Heart left ventricle (tissue), 16 donors: ENCODE results near the gene SLC39A3. TPM values are rescaled to one million over a fixed set of nuclear protein-coding genes. Genes with fewer than 3 reads are reported as not detected.

Source experiments
- ATAC-seq, 4 donors: fragments of 200-7000 bp; cut with Tn5 transposase; one replicate each; pipeline ENCODE4 v1.9.1; 2020 to 2022; ENCODE audit warnings: moderate library complexity in 4 of 4, mild to moderate bottlenecking in 3 of 4, moderate number of reproducible peaks in 1 of 4
- DNase-seq, 5 donors: peaks; one replicate each; pipeline ENCODE4 v3.0.0-alpha.2; 2020
- H3K27ac ChIP-seq, 12 donors: fragments of 200-600 bp; sonication (generic) in 4 of 12; one replicate each; pipeline versions ENCODE4 v1.5.0 to v1.8.0; 2016 to 2022; ENCODE audit warnings: mild to moderate bottlenecking in 2 of 12
- H3K27me3 ChIP-seq, 9 donors: fragments of 200-600 bp; sonication (generic) in 2 of 9; one replicate each; pipeline versions ENCODE4 v1.5.1 to v1.8.0; 2016 to 2022; ENCODE audit warnings: mild to moderate bottlenecking in 3 of 9
- H3K36me3 ChIP-seq, 9 donors: fragments of 200-600 bp; sonication (generic) in 2 of 9; one replicate each; pipeline versions ENCODE4 v1.5.0 to v1.8.0; 2018 to 2022; ENCODE audit warnings: mild to moderate bottlenecking in 2 of 9
- H3K4me1 ChIP-seq, 12 donors: fragments of 200-600 bp; sonication (generic) in 4 of 12; one replicate each; pipeline versions ENCODE4 v1.5.0 to v1.8.0; 2016 to 2022; ENCODE audit warnings: mild to moderate bottlenecking in 3 of 12
- H3K4me3 ChIP-seq, 12 donors: fragments of 200-600 bp; sonication (generic) in 4 of 12; one replicate each; pipeline versions ENCODE4 v1.5.0 to v1.8.0; 2017 to 2022; ENCODE audit warnings: mild to moderate bottlenecking in 9 of 12, moderate library complexity in 4 of 12
- H3K9me3 ChIP-seq, 12 donors: fragments of 200-600 bp; sonication (generic) in 4 of 12; one replicate each; pipeline versions ENCODE4 v1.5.0 to v1.8.0; 2016 to 2022; ENCODE audit warnings: mild to moderate bottlenecking in 1 of 12
- CTCF ChIP-seq, 12 donors: fragments of 200-600 bp; sonication (generic) in 4 of 12; IDR thresholded peaks; one replicate each; pipeline versions ENCODE4 v1.5.0 to v1.8.0; 2018 to 2022; ENCODE audit warnings: antibody characterized with exemption in 12 of 12, mild to moderate bottlenecking in 5 of 12
- POLR2A ChIP-seq, 2 donors: fragments of 450-650 bp; IDR thresholded peaks; one replicate each; pipeline ENCODE4 v1.6.1; 2017; ENCODE audit warnings: antibody characterized with exemption in 2 of 2, mild to moderate bottlenecking in 2 of 2, moderate library complexity in 2 of 2
- WGBS, 4 donors: extraction: QIAGEN DNeasy Blood & Tissue Kit in 2 of 4; methylation state at CpG; one replicate each; pipeline versions ENCODE4 v1.1.5 to v1.1.7; 2013 to 2018; 5-methylcytosine and 5-hydroxymethylcytosine counted together
- intact Hi-C, 10 donors: fragments of 100-400 bp; cut with DNase I; formaldehyde crosslinking; loops; one replicate each; pipeline versions ENCODE4 v1.11.1 to v1.14.2; 2022
- polyA plus RNA-seq, 2 donors: library from polyadenylated mRNA; stranded (reverse); fragments of 200-250 nt; gene quantifications; one replicate each; pipeline ENCODE4 v1.2.3, GENCODE V29; 2013
- total RNA-seq, 9 donors: library from RNA; depleted of rRNA in 2 of 9; stranded (reverse); fragments of >200 nt in 2 of 9; fragmentation: NEBNext Ultra II Directional in 3 of 9; extraction: Animal tissue kit (Norgen Biotek cat#: 25700) in 3 of 9; gene quantifications; one replicate each; pipeline versions ENCODE4 v1.1.0 to v1.2.4, GENCODE V29; 2016 to 2023
- donor health status: ischemic (EF 13 %, LVEDD 7.1; RV severe dilation, severe dysfunction).
- donor health status: healthy with polysubstance abuse.
- donor health status: DM: no; HTN: yes; CAD: no.
- donor health status: DM: no; HTN: no; CAD: no.
- donor health status: ischemic (EF 25% LVEDD 6.9; RV normal size, moderate dysfunction).
- donor health status: ischemic (EF 25% LVEDD 5.7; RV mildly dilated, moderate dysfunction).
- donor health status: healthy.
- donor health status: DM: yes; HTN: yes; CAD: no.
- donor health status: ischemic (EF 35%, LVEDD 5.7; RV mildly dilated, moderate dysfunction).
- donor health status: nonischemic (EF 11% LVEDD 7.7; RV severe dilation, severe dysfunction).
- donor health status: DM: yes; HTN: yes; CAD: no.
- donor health status: PGD.
- donor health status: ischemic (EF 29% LVEDD 5.4; RV normal size, mild dysfunction).
- donor health status: nonischemic (EF 23%, LVEDD 6.1; RV moderate dilation, normal function).

SLC39A3 gene
- total and polyA plus RNA-seq, 11 donors, result 16.4 to 63.7 (median 30.9) TPM

GRCh38 chr19:2723345-2723715 lies 16.5 kb downstream of the SLC39A3 start:
- H3K4me3 ChIP-seq, result no peak overlapping the region
- peaks cover 9 to 54% (median 23%) of the 10 kb centered on the region in 9 donors for H3K27me3 ChIP-seq
- WGBS, 4 donors, result 55 to 64% (median 58%) methylated on average over 5 to 13 of the region's 13 CpGs
- H3K9me3 ChIP-seq, result no peaks in the 10 kb centered on the region
- no peak for ATAC-seq
- H3K4me1 ChIP-seq, result peaks cover 0 to 42% (median 13%) of the 10 kb centered on the region in 12 donors
- H3K27ac ChIP-seq, result peak overlapping the region in 11 of 12 donors; percentile 77 to 95 (median 90)
- intact Hi-C loops, result loop anchor here in 3 of 10 donors (5.0 to 10.0 kb wide), 2 partner anchors 59 to 61 kb away; no protein-coding TSS in a partner anchor
- H3K36me3 ChIP-seq, result no peaks in the 10 kb centered on the region
- TF ChIP-seq CTCF (IDR thresholded peaks at IDR 0.05) (no peak), POLR2A (IDR thresholded peaks at IDR 0.05) (no peak)
- no peak for DNase-seq

GRCh38 chr19:2722541-2723344 lies 17.1 kb downstream of the SLC39A3 start:
- 30 to 91% (median 46%) methylated on average over 5 to 28 of the region's 28 CpGs for WGBS, 4 donors
- peak overlapping the region in 11 of 12 donors; percentile 77 to 95 (median 90) for H3K27ac ChIP-seq

GRCh38 chr19:2721570-2722540 lies 18.0 kb downstream of the SLC39A3 start:
- DNase-seq, result peak in 2 of 5 donors; percentile 25 to 44
- H3K9me3 ChIP-seq, result no peaks in the 10 kb centered on the region
- H3K27ac ChIP-seq, result peak overlapping the region; percentile 68 to 95 (median 84)
- H3K36me3 ChIP-seq, result no peaks in the 10 kb centered on the region
- peaks cover 0 to 39% (median 13%) of the 10 kb centered on the region in 12 donors for H3K4me1 ChIP-seq
- no peak for ATAC-seq
- intact Hi-C loops, result loop anchor here in 4 of 10 donors (2.0 to 10.0 kb wide), 3 partner anchors 57 to 60 kb away; no protein-coding TSS in a partner anchor
- H3K4me3 ChIP-seq, result peak overlapping the region; percentile 23 to 78 (median 52)
- 26 to 40% (median 30%) methylated on average over 25 to 39 of the region's 39 CpGs for WGBS, 4 donors
- H3K27me3 ChIP-seq, result peaks cover 9 to 46% (median 21%) of the 10 kb centered on the region in 9 donors
- TF ChIP-seq POLR2A (IDR thresholded peaks at IDR 0.05) (no peak), CTCF (IDR thresholded peaks at IDR 0.05) (no peak)

More at GRCh38 chr19:2722541-2723344, 17.1 kb downstream of the SLC39A3 start:
- Histone ChIP-seq H3K36me3 (no peaks in the 10 kb centered on the region), H3K4me1 (peaks cover 0 to 42% (median 13%) of the 10 kb centered on the region in 12 donors), H3K4me3 (no peak overlapping the region), H3K9me3 (no peaks in the 10 kb centered on the region), H3K27me3 (peaks cover 9 to 52% (median 23%) of the 10 kb centered on the region in 9 donors)
- intact Hi-C loops, result loop anchor here in 3 of 10 donors (5.0 to 10.0 kb wide), 2 partner anchors 58 to 60 kb away; no protein-coding TSS in a partner anchor
- DNase-seq (peak; percentile 67 to 90 (median 85)), ATAC-seq (peak; percentile 81 to 88 (median 85))
- peak in 1 of 2 donors; percentile 59 for TF ChIP-seq POLR2A (IDR thresholded peaks at IDR 0.05)
- no peak for TF ChIP-seq CTCF (IDR thresholded peaks at IDR 0.05)
